Brain pericyte (primary cell): ENCODE results near the gene BLID.

Source experiments
- DNase-seq: peaks from one replicate; pipeline ENCODE4 v3.0.0-alpha.2; 2012; ENCODE audit warnings: low read depth, low spot score

BLID gene

DNA sequence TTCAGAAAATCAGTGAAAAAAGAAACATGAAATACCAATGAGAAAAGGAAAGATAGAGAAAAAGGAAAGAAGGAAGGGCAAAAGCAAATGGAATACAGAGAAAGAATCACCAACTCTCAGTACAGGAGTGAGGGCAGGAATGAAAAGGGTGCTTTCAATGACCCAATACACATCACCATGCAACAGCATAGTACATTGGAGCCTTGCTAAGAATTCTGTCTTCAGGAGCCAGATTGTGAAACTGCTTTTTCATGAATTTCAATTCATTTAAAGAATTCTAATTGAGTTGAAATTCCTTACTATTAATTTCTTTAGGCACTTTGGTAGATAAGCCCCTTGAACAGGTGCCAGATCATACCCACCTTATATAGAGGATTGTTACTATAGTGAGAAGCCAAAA, 34.9 kb downstream of the BLID start:
- no peak for DNase-seq

DNA sequence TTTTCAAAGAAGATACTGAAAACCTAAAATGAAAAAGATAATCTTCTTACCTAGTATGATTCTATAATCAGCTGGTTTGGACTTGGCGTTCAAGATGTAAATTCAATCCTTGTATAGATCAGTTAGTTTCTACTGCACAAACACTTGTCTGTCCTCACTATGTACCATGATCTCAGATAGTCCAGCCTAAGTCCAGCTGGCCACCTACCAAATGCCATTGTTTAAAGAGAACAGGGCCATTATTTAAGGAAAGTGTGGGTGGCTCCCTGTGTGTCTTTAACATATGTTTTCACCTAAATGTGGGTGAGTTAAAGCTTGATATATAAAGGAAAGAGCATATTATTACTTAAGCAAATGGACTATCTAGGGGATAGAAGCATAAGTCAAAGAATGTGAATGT, 38.6 kb downstream of the BLID start:
- no peak for DNase-seq

DNA sequence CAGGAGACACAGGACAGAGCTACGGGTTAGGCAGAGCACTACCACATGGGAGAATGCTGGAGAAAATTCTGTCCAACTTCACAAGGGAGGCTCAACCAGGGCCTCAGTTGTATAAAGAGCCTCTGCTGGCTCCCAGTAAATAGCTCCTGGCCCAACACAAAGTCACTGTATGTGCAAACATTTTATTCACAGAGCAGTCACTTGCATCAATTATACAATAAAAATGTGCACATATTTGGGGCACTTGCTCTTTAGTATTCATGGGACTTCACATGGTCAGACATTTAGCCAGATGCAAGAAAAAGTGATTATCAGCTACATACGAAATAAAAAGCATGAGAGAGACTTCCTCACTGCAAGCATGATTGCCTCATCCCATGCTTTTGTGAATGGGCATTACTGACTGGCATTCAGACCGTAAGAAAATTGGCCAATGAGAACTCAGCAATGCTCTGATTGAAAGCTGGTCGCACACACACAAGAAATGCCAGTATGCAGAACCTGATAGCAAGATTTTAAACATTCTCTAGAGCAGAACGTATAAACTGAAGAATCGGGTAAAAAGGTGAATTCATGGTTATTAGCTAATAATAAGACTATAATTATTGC, 39.4 kb downstream of the BLID start:
- DNase-seq, result no peak

DNA sequence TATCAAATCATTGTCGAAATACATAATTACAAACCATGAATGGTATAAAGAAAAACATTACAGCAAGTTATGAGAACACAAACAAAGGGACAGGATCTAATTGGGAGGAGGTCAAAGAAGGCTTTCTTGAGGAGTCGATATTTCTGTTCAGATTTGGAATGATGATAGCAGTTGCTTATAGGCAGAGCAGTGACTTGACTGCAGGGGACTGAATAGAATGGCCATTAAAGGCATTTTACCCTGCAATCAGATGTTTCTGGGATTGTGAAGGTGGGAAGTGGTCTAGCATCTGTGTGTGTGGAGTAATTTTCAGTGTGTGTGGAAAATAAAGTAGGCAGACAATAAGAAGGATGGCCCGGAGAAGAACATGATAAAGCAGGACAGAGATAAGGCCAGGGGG, 41.0 kb downstream of the BLID start:
- DNase-seq, result no peak

DNA sequence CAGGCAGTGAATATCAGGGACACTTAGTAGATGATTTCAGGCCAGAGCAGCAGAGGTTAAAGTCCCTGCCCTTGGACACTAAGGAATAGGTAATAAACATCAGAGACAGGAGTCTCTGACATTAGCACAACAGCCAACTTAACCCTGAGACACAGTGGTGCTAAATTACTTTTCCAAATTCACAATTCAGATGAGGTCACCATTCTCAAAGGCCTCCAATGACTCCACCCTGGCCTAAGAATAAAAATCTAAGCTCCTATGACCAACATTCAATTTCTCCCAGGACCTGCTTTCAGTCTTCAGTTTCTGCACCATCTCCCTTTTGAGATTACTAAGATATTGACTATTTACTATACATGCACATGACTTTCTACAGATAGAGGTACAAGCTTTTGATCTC, 42.0 kb downstream of the BLID start:
- no peak for DNase-seq

DNA sequence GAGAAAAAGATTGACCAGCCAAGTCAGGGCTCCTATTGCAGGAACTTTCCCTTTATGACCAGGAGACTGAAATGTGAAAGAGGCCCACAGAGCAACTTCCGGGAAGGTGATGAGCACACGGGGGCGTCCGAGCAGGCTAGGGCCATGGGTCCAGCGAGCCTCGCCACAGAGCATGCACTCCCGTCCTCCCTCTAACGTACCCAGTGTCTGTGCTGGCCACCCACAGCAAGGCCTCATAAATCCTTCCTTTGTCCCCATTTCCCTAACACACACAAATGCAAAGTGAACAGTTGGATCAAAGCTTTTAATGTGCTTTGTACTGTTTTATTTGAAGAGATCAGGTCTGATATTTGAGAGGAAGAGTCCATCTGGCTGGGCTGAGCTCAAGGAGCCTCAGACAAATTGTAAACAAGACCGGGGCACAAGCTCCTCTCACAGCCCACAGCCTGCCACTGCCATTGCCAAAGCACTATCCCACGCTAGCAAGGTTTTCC, 44.3 kb downstream of the BLID start:
- no peak for DNase-seq

DNA sequence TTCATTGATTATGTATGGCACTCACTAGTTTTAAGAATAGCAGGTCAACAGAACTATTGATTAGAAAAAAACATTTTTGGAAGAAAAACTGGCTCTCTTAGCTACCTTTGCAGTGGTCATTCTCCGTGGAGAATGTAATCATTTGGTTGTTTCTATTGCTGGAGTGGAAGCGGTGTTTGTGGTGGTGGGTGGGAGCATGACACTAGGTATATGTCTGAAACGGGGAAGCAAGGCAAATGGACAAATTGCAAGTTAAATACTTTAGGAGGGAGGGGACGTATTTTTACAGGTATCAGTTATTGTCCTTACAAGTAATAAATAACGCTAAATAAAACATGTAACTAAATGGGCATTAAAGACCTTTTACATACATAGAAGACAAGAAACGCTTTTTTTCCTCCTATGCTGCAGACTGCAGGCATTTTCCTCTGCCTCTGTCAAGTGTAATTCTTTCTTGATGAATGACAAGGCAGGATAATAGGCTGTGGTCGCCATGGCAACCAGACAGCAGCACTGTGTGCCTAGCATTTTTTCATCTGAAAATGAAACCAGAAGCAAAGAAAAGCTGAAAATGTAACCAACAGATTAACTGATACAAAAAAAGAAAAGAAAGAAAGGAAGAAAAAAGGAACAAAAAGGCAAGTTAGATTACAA, 46.2 kb downstream of the BLID start:
- DNase-seq, result no peak

DNA sequence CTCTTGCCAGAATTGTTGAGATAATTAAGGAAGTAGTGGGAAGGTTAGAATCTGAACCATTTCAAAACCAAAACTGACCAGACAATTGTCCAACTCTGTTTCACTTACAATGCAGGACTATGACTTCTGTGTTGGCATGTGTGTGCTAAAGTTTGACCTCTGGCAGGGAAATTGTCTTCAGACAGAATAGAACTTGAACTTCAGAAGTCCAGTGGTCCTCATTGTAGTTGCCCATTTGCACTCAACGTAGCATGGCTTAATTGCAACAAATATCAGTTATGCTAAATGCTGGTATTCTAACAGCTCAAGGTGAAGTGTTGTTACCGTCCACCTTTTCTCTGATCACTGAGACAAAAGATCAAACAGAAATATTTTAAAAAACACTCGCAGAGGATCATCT, 47.2 kb downstream of the BLID start:
- no peak for DNase-seq

DNA sequence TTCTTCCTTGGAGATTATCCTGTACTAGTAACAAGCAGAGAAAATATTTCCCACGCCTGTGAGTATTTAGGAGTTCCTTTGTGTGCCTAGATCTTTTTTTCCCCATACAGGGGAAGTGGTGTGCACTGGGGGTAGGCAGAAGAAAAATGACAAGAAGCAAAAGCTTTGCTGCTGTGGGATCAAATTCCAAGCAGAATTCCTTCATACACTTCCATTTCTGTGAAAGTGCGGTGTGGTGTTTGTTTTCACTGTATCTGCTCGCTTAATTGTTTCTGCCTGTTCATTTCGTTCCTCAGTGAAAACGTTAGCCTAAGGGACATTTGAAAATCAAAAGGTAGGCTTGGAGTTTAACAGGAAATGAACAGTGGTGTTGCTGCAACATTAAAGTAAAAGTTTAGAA, 47.9 kb downstream of the BLID start:
- DNase-seq, result no peak
